Nephron (organoid): ENCODE data around the gene FBXL7.
A peak's percentile ranks its signal among the peaks of the same experiment; 100 is the strongest.

Experiments
- H3K27ac Mint-ChIP-seq, 3 experiments: 2 replicates each; pipeline ENCODE4 v1.8.0; 2020; ENCODE audit warnings: mixed read lengths in 3 of 3, mild to moderate bottlenecking in 2 of 3, moderate library complexity in 1 of 3
- H3K27me3 Mint-ChIP-seq: 2 replicates; pipeline ENCODE4 v1.8.0; 2021; ENCODE audit warnings: low read depth, mild to moderate bottlenecking, moderate library complexity, mixed read lengths
- H3K36me3 Mint-ChIP-seq: 2 replicates; pipeline ENCODE4 v1.8.0; 2020; ENCODE audit warnings: low read depth, mixed read lengths
- H3K4me1 Mint-ChIP-seq: 2 replicates; pipeline ENCODE4 v1.8.0; 2020; ENCODE audit warnings: mixed read lengths
- H3K4me3 Mint-ChIP-seq, 3 experiments: 2 replicates each; pipeline ENCODE4 v1.8.0; 2020; ENCODE audit warnings: mild to moderate bottlenecking in 3 of 3, mixed read lengths in 3 of 3, moderate library complexity in 2 of 3
- H3K9me3 Mint-ChIP-seq: 2 replicates; pipeline ENCODE4 v1.8.0; 2020; ENCODE audit warnings: mixed read lengths
- CTCF ChIP-seq, 3 experiments: fragments of 200-600 bp; sonication (generic); IDR thresholded peaks; one replicate each; pipeline ENCODE4 v1.5.0; 2021; ENCODE audit warnings: antibody characterized with exemption in 3 of 3; ENCODE audit not compliant: unreplicated experiment in 3 of 3

Gene FBXL7

GRCh38 chr5:15927710-15928380, 427.9 kb downstream of the FBXL7 start:
- no peak overlapping the region for H3K27ac Mint-ChIP-seq
- TF ChIP-seq CTCF (IDR thresholded peaks at IDR 0.05; ENCODE audit: unreplicated experiment in 3 of 3): no peak
- H3K36me3 Mint-ChIP-seq: peaks cover 18% of the 10 kb centered on the region
- H3K4me3 Mint-ChIP-seq: no peak overlapping the region
- peaks cover 38% of the 10 kb centered on the region for H3K4me1 Mint-ChIP-seq
- H3K9me3 Mint-ChIP-seq: no peaks in the 10 kb centered on the region
- H3K27me3 Mint-ChIP-seq: no peaks in the 10 kb centered on the region

GRCh38 chr5:15929611-15930263, 429.8 kb downstream of the FBXL7 start:
- H3K4me3 Mint-ChIP-seq: peak overlapping the region in 1 of 3 experiments; percentile 29
- no peak for TF ChIP-seq CTCF (IDR thresholded peaks at IDR 0.05; ENCODE audit: unreplicated experiment in 3 of 3)
- no peaks in the 10 kb centered on the region for H3K9me3 Mint-ChIP-seq
- H3K27ac Mint-ChIP-seq: peak overlapping the region; percentile 48 to 84 (median 82)
- H3K4me1 Mint-ChIP-seq: peaks cover 47% of the 10 kb centered on the region
- peaks cover 29% of the 10 kb centered on the region for H3K36me3 Mint-ChIP-seq
- H3K27me3 Mint-ChIP-seq: no peaks in the 10 kb centered on the region

- Mint-ChIP-seq H3K27ac (no peak overlapping the region), H3K4me1 (peaks cover 40% of the 10 kb centered on the region), H3K4me3 (no peak overlapping the region), H3K36me3 (peaks cover 47% of the 10 kb centered on the region), H3K27me3 (no peaks in the 10 kb centered on the region), H3K9me3 (peaks cover 2% of the 10 kb centered on the region)
- TF ChIP-seq CTCF (IDR thresholded peaks at IDR 0.05; ENCODE audit: unreplicated experiment in 3 of 3): no peak
Measured at GRCh38 chr5:15932066-15932465, 432.1 kb downstream of the FBXL7 start.

- no peak for TF ChIP-seq CTCF (IDR thresholded peaks at IDR 0.05; ENCODE audit: unreplicated experiment in 3 of 3)
- Mint-ChIP-seq H3K4me3 (no peak overlapping the region), H3K36me3 (peaks cover 61% of the 10 kb centered on the region)
Measured at GRCh38 chr5:15933259-15934207, 433.6 kb downstream of the FBXL7 start.

GRCh38 chr5:15936505-15937245, 436.7 kb downstream of the FBXL7 start:
- no peak for TF ChIP-seq CTCF (IDR thresholded peaks at IDR 0.05; ENCODE audit: unreplicated experiment in 3 of 3)
- Mint-ChIP-seq H3K27me3 (no peaks in the 10 kb centered on the region), H3K4me3 (no peak overlapping the region), H3K27ac (no peak overlapping the region), H3K4me1 (peaks cover 30% of the 10 kb centered on the region), H3K36me3 (peaks cover 77% of the 10 kb centered on the region), H3K9me3 (peaks cover 2% of the 10 kb centered on the region)

More at GRCh38 chr5:15933259-15934207, 433.6 kb downstream of the FBXL7 start:
- Mint-ChIP-seq H3K27ac (peak overlapping the region in 1 of 3 experiments; percentile 44), H3K9me3 (peaks cover 2% of the 10 kb centered on the region), H3K4me1 (peaks cover 49% of the 10 kb centered on the region), H3K27me3 (no peaks in the 10 kb centered on the region)
